HUES48 (cell line): ENCODE measurements around the gene NAT9.

ENCODE experiments used
- H3K27ac ChIP-seq: one replicate; pipeline ENCODE4 v1.7.0; 2013; ENCODE audit warnings: low read depth, low read length, inconsistent platforms
- H3K27me3 ChIP-seq: 2 replicates; pipeline ENCODE4 v1.6.1; 2013; ENCODE audit warnings: mild to moderate bottlenecking, low read length; ENCODE audit not compliant: control insufficient read depth, insufficient read depth
- H3K36me3 ChIP-seq: 2 replicates; pipeline ENCODE4 v1.6.1; 2013; ENCODE audit warnings: low read length; ENCODE audit not compliant: control insufficient read depth, insufficient read depth
- H3K4me1 ChIP-seq: 2 replicates; pipeline ENCODE4 v1.6.1; 2013; ENCODE audit warnings: mild to moderate bottlenecking, low read length; ENCODE audit not compliant: control insufficient read depth, insufficient read depth
- H3K4me3 ChIP-seq: 2 replicates; pipeline ENCODE4 v1.5.1; 2013; ENCODE audit warnings: mild to moderate bottlenecking, low read depth, low read length
- H3K9ac ChIP-seq: 2 replicates; pipeline ENCODE4 v1.6.1; 2013; ENCODE audit warnings: mild to moderate bottlenecking, low read depth, low read length, moderate library complexity
- H3K9me3 ChIP-seq: 2 replicates; pipeline ENCODE4 v1.6.1; 2013; ENCODE audit warnings: low read length; ENCODE audit not compliant: control insufficient read depth, insufficient read depth

The NAT9 gene

DNA sequence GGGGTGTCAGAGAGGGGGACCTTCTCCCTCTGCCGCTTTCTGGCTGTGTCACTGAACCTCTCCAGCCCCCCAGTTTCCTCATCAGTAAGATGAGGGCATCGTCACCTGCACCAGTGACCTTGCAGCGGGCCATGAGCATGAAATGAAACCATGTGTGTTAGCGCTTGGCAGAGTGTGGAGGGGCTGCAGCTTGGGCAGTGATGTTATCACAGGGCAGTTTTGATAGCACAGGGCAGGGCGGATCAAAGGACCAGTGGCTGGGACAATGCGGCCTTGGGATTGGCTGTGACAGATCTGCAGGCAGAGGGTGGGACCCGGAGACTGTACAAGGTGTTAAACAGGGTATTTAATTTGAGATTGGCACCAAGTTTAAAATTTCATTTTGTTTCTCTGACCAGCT lies 38.9 kb upstream of the NAT9 start:
- H3K27me3 ChIP-seq: no peaks in the 10 kb centered on the region
- H3K4me3 ChIP-seq: no peak overlapping the region
- no peaks in the 10 kb centered on the region; the same call in 1 of the 2 replicates for H3K4me1 ChIP-seq
- H3K9ac ChIP-seq: no peak overlapping the region
- H3K27ac ChIP-seq: no peak overlapping the region
- H3K9me3 ChIP-seq: no peaks in the 10 kb centered on the region
- H3K36me3 ChIP-seq: peaks cover 5% of the 10 kb centered on the region; the same call in 1 of the 2 replicates

DNA sequence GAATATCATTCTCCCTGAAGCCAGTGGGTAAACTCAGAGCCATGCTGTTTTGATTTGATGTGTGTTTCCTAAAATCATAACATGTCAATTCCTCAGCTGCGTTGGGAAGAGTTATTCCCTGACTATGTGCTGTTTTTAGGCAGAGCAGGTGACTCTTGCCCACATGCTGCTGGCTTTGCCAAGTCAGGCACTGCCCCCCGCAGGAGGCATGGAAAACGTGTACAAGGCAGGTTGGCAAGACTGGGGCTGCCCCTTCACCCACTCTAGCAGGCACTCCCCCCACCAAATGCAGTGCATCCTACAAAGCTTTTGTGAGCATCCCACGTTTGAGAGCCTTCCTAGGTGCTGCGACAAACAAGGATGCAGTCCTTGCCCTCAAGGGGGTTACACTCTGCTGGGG lies 38.3 kb upstream of the NAT9 start:
- Histone ChIP-seq H3K9me3 (no peaks in the 10 kb centered on the region), H3K4me1 (no peaks in the 10 kb centered on the region; the same call in 1 of the 2 replicates), H3K36me3 (peaks cover 5% of the 10 kb centered on the region; the same call in 1 of the 2 replicates), H3K4me3 (no peak overlapping the region), H3K27me3 (no peaks in the 10 kb centered on the region), H3K9ac (no peak overlapping the region), H3K27ac (no peak overlapping the region)

DNA sequence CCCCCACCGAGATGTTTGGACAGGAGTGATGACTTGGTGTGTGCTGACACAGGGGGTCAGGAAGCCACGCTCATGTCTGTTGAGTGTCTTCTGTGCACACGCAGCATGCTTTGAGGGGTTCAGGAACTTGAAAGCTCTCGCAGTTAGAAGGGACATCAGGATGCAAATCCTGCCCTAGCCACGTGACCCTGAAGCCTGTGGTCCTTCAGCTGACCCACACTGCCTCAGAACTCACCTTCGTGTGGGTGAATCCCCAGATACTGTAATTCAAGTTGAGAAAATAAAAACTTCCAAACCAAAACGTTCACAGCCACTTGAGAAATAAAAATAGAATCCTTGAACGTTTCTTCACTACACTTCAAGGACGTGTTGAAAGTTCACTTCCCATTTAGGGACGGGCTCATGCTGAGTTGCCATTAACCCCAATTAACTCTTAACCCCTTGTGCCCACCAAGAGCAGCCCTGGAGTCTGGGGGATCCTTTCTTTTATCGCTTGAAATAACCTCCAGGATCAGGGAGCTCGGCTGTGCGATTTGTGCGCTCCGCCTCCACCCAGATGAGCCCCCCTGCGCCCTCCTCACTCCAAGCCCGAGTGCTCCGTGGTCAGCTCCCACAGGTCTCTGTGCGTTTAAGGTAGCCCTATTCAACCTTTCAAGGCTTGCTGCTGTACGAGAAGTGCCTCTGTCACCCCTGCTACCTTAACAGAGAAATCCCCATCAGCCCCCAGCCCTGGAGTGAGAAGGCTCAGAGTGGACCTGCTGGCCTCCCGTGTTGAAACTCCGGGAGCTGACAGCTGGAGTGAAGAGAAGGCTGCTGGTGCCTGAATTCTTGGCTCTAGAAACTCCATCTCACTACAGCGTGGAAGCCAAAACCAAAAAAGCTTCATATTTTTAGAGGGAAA lies 36.2 kb upstream of the NAT9 start:
- Histone ChIP-seq H3K4me1 (no peaks in the 10 kb centered on the region; the same call in 1 of the 2 replicates), H3K27me3 (no peaks in the 10 kb centered on the region), H3K4me3 (no peak overlapping the region), H3K9ac (no peak overlapping the region), H3K27ac (no peak overlapping the region), H3K36me3 (peaks cover 3% of the 10 kb centered on the region; the same call in 1 of the 2 replicates), H3K9me3 (no peaks in the 10 kb centered on the region)

DNA sequence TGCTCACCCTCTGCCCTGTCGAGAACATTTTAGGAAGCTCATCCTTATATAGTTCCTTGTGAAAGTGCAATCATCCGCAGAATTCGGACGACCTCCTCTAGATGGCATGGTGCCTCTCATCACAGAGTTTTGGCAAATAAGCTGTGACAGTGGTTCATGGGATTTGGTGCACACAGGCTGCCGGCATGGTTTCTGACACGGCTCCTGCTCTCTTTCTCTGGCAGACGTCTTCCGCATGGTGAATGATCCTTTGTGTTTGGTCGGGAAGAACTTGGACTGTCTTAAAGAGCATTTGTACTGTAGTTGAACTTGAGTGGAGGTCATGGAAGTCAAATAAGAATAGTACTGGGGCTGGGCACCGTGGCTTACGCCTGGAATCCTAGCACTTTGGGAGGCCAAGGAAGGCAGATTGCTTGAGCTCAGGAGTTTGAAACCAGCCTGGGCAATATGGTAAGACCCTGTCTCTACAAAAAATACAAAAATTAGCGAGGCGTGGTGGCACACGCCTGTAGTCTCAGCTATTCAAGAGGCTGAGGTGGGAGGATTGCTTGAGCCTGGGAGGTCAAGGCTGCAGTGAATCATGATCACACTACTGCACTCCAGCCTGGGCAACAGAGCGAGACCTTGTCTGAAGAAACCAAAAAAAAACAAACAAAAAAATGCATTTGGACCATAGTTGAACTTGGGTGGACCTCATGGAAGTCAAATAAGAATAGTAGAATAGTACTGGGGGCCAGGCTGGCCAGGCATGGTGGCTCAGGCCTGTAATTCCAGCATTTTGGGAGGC lies 34.7 kb upstream of the NAT9 start:
- H3K4me1 ChIP-seq: no peaks in the 10 kb centered on the region; the same call in 1 of the 2 replicates
- H3K27me3 ChIP-seq: no peaks in the 10 kb centered on the region
- no peak overlapping the region for H3K4me3 ChIP-seq
- no peak overlapping the region for H3K27ac ChIP-seq
- no peaks in the 10 kb centered on the region for H3K9me3 ChIP-seq
- no peak overlapping the region for H3K9ac ChIP-seq
- H3K36me3 ChIP-seq: no peaks in the 10 kb centered on the region; the same call in 1 of the 2 replicates

DNA sequence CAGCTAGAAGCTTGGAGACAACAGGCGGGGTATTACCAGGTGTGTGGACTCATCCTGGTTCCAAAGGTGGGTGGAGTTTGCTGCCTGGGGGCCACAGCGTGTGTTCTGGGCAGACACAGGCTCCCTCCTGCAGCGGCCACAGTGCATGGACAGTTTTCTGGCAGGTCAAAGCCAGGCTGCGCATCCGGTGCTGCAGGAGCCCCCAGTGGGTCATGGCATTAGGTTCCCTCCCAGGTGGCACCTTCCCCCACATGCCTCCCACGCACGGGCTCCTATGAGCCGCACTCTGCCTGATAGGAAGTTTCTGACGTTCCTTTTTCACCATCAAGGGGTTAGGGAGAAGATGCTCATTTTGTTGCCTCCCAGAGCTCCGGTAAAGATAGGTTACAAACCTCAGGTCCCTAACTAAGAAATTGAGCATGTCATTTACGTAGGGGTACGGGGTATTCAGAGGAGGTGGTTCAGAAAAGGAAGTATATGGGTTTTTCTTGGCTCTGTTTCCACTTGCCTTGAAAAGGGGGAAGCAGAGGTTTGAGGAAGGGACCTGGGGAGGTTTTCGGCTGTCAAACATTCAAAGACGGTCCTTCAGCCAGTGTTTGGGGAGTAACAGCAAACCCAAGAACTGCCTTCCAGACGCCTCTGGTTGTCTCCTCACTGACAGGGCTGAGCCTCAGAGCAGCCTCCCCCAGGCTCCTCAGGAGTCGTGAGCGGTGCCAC lies 32.7 kb upstream of the NAT9 start:
- H3K36me3 ChIP-seq: no peaks in the 10 kb centered on the region; the same call in 1 of the 2 replicates

DNA sequence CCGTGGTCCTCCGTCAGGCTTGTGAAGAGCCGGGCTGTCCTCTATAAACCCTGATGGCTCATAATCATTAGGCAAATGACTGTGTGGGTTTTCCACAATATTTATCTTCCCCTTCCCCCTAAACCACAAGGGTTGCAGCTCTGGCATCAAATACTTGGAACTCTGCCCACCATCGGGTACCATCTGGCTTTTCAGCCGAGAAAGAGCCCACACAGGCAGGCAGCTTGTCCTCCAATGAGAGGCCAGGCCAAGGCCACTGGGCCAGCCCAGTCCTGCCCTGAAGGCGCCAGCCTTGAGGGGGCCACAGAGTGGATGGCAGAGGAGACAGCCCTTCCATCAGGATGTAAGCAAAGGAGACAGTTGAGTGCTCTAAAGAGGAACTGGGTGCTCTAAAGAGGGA lies 31.8 kb upstream of the NAT9 start:
- no peak overlapping the region for H3K27ac ChIP-seq
- H3K4me1 ChIP-seq: no peaks in the 10 kb centered on the region; the same call in 1 of the 2 replicates
- no peaks in the 10 kb centered on the region; the same call in 1 of the 2 replicates for H3K36me3 ChIP-seq
- H3K27me3 ChIP-seq: no peaks in the 10 kb centered on the region
- no peak overlapping the region for H3K9ac ChIP-seq
- H3K4me3 ChIP-seq: no peak overlapping the region
- no peaks in the 10 kb centered on the region for H3K9me3 ChIP-seq

More for the DNA sequence above, 32.7 kb upstream of the NAT9 start:
- Histone ChIP-seq H3K4me1 (no peaks in the 10 kb centered on the region; the same call in 1 of the 2 replicates), H3K27ac (no peak overlapping the region), H3K9me3 (no peaks in the 10 kb centered on the region), H3K27me3 (no peaks in the 10 kb centered on the region), H3K9ac (no peak overlapping the region), H3K4me3 (no peak overlapping the region)

DNA sequence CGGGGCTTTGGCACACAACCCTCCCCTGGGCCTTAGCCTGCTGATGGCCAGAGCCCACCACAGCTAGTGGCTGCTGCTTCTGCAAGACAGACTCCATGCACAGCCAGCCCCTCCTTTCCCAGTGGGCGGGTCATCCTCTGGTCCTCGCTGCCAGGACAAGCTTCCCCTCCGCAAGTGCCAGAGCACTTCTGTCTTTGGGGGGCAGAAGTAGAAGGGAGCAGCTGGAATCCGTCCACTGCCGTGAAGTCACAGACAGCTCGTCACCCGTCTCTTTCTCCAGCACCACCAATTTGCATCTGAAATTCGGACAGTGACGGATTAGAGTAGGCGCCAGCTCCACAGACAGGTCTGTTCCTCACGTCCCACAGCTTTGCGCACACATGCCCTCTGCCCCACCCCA lies 31.3 kb upstream of the NAT9 start:
- Histone ChIP-seq H3K9ac (no peak overlapping the region), H3K27ac (no peak overlapping the region), H3K27me3 (no peaks in the 10 kb centered on the region), H3K36me3 (peaks cover under 1% of the 10 kb centered on the region; the same call in 1 of the 2 replicates), H3K4me1 (no peaks in the 10 kb centered on the region; the same call in 1 of the 2 replicates), H3K9me3 (no peaks in the 10 kb centered on the region), H3K4me3 (no peak overlapping the region)

DNA sequence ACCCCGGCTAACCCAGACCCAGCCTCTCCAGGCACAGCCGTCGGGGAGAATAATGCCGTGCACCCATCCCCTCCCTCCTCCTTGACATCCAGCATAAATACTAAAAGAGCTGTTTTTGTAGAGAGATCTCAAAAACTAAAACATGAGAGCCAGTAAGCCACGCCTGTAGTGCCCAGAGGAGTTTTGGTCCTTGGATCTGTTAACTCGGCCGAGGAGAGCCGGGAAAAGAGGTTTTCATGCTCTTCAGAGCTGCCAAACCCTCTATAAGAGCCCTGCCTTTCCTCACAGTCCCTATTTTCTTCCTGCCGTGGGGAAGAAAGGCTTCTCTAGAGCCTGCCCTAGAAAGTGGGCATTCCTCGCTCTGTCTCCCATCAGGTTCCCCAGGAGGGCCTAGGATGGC lies 30.2 kb upstream of the NAT9 start:
- Histone ChIP-seq H3K9ac (no peak overlapping the region), H3K27ac (no peak overlapping the region), H3K4me1 (no peaks in the 10 kb centered on the region), H3K27me3 (no peaks in the 10 kb centered on the region), H3K36me3 (peaks cover 5% of the 10 kb centered on the region; the same call in 1 of the 2 replicates), H3K4me3 (no peak overlapping the region), H3K9me3 (no peaks in the 10 kb centered on the region)

DNA sequence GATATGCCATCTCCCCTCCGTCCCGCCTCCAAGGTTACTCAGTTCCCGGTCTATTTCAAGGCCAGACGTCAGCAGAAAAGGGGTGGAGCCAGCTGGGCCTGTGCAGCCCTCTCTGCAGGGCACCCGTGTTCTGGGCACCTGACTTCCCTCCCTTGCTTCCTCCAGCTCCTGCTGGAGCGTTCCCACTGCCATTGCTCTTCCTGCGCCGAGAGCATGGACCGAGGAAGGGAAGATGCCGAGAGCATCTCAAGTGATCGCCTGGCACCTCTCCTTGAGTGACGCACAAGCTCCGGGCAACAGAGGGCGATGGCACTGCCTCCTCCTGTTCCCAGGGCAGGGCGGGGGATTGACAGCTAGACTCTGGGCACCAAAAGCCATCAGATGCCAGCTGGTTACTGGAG lies 29.4 kb upstream of the NAT9 start:
- H3K27me3 ChIP-seq: no peaks in the 10 kb centered on the region
- H3K9me3 ChIP-seq: no peaks in the 10 kb centered on the region
- H3K27ac ChIP-seq: no peak overlapping the region
- H3K4me3 ChIP-seq: no peak overlapping the region
- H3K36me3 ChIP-seq: peaks cover 8% of the 10 kb centered on the region; the same call in 1 of the 2 replicates
- H3K4me1 ChIP-seq: no peaks in the 10 kb centered on the region
- H3K9ac ChIP-seq: no peak overlapping the region

DNA sequence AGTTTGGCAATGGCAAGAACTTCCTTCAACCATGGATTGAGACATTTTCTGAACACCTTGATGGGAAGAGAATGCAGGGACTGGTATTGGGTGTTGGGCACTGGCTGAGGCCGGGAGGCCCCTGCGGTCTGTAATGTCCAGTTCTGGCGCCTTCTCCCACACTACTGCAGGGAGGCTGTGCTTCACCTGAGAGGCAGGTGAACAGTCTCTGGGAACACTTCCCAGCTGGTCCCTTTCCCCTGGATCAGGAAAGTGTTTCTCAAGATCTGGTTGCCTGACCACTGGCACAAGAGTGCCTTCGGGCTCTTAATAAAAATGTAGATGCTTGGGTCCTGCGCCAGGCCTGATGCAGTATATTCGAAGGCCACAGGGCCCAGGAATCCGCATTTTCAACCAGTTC lies 28.5 kb upstream of the NAT9 start:
- no peaks in the 10 kb centered on the region for H3K4me1 ChIP-seq
- no peak overlapping the region for H3K27ac ChIP-seq
- H3K4me3 ChIP-seq: no peak overlapping the region
- no peaks in the 10 kb centered on the region for H3K9me3 ChIP-seq
- H3K27me3 ChIP-seq: no peaks in the 10 kb centered on the region
- peaks cover 17% of the 10 kb centered on the region; the same call in 1 of the 2 replicates for H3K36me3 ChIP-seq
- no peak overlapping the region for H3K9ac ChIP-seq
